Osteoblast (primary cell): Measurements from ENCODE around the gene HTATIP2. TPM values are rescaled to one million over a fixed set of nuclear protein-coding genes. Genes with fewer than 3 reads are reported as not detected.
A peak's percentile ranks its signal among the peaks of the same experiment; 100 is the strongest.

ENCODE experiments used
- DNase-seq: peaks from one replicate; pipeline ENCODE4 v3.0.0; 2011; ENCODE audit warnings: low spot score, mixed read lengths; ENCODE audit not compliant: insufficient read length; ENCODE audit errors: missing footprints
- H2AFZ ChIP-seq: 2 replicates; pipeline ENCODE4 v1.6.0; 2011; ENCODE audit warnings: mild to moderate bottlenecking, low read length
- H3K27ac ChIP-seq: 2 replicates; pipeline ENCODE4 v1.5.1; 2011; ENCODE audit warnings: mild to moderate bottlenecking, low read depth, low read length, moderate library complexity
- H3K27me3 ChIP-seq: 2 replicates; pipeline ENCODE4 v1.6.0; 2012; ENCODE audit warnings: mild to moderate bottlenecking, control low read depth, inconsistent platforms, low read length, moderate library complexity; ENCODE audit not compliant: insufficient read depth
- H3K36me3 ChIP-seq: 2 replicates; pipeline ENCODE4 v1.5.1; 2011; ENCODE audit warnings: mild to moderate bottlenecking, low read length, control low read depth, moderate library complexity; ENCODE audit not compliant: insufficient read depth
- H3K4me1 ChIP-seq: 2 replicates; pipeline ENCODE4 v1.5.1; 2011; ENCODE audit warnings: mild to moderate bottlenecking, low read length, control low read depth, moderate library complexity; ENCODE audit not compliant: insufficient read depth
- H3K4me2 ChIP-seq: 2 replicates; pipeline ENCODE4 v1.6.0; 2011; ENCODE audit warnings: mild to moderate bottlenecking, low read length; ENCODE audit not compliant: insufficient read depth
- H3K4me3 ChIP-seq: fragments of 200-600 bp; sonication (generic); 3 replicates; pipeline ENCODE4 v1.5.1; 2012; ENCODE audit warnings: mild to moderate bottlenecking, low read length, inconsistent platforms; ENCODE audit not compliant: insufficient read depth
- H3K79me2 ChIP-seq: 2 replicates; pipeline ENCODE4 v1.6.0; 2012; ENCODE audit warnings: mild to moderate bottlenecking, low read length, control low read depth, inconsistent platforms; ENCODE audit not compliant: insufficient read depth
- H3K9me3 ChIP-seq: 2 replicates; pipeline ENCODE4 v1.5.1; 2011; ENCODE audit warnings: low read depth, low read length, control low read depth
- H4K20me1 ChIP-seq: 2 replicates; pipeline ENCODE4 v1.6.0; 2012; ENCODE audit warnings: mild to moderate bottlenecking, low read length, control low read depth; ENCODE audit not compliant: insufficient read depth
- total RNA-seq: library from RNA; depleted of rRNA; stranded (reverse); fragments of >200 nt; gene quantifications from 2 replicates; pipeline ENCODE4 v1.2.3, GENCODE V29; 2012
- TF ChIP-seq, protein P1 (sequence below): IDR thresholded peaks from 2 replicates; pipeline ENCODE4 v1.5.1; 2011; ENCODE audit warnings: mild to moderate bottlenecking, low read depth, low read length, moderate library complexity; ENCODE audit errors: extremely low read depth

Gene HTATIP2
- total RNA-seq, 1 donor = 46.3 TPM

DNA sequence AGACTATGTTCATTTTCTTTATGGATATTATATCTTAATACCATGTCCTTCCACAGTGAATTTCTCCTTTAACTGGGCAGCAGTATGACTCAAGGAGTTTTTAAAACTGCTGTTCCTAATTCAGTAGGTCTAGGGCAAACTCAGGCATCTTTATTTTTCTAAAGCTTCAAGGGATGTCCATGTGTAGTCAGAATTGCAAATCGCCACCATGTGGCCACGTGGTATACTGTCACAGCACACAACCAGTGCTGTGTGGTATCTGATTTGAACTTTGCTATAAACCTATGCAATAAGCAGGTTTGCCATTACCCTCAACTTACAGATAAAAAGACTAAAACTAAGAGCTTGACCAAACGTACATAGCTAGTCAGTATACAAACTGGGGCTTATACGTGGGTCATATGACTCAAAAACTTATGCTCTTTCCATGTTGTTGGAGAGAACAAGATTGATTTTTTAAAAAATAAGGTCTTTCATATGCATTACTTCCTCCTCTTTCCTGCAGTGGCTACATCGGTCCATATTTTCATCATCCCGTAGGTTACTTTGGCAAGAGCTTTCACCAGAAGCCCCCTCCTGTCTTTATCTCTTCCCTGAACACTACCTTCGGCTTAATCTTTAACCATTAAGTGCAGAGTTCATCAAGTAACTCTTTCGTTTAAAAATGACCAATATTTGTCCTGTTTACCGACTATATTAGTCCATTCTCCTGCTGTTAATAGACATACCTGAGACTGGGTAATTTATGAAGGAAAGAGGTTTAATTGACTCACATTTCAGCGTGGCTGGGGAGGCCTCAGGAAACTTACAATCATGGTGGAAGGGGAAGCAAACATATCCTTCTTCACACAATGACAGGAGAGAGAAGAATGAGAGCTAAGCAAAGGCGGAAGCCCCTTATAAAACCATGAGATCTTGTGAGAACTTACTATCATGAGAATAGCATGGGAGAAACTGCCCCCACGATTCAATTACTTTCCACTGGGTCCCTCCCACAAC lies 8.0 kb upstream of the HTATIP2 start:
- no peak overlapping the region for H3K27ac ChIP-seq
- no peaks in the 10 kb centered on the region for H3K79me2 ChIP-seq
- H3K9me3 ChIP-seq = no peaks in the 10 kb centered on the region
- H3K4me2 ChIP-seq = no peak overlapping the region
- no peaks in the 10 kb centered on the region for H3K36me3 ChIP-seq
- H3K4me3 ChIP-seq = no peak overlapping the region
- H2AFZ ChIP-seq = no peak overlapping the region
- peak; percentile 41 for DNase-seq
- TF ChIP-seq, protein P1, sequence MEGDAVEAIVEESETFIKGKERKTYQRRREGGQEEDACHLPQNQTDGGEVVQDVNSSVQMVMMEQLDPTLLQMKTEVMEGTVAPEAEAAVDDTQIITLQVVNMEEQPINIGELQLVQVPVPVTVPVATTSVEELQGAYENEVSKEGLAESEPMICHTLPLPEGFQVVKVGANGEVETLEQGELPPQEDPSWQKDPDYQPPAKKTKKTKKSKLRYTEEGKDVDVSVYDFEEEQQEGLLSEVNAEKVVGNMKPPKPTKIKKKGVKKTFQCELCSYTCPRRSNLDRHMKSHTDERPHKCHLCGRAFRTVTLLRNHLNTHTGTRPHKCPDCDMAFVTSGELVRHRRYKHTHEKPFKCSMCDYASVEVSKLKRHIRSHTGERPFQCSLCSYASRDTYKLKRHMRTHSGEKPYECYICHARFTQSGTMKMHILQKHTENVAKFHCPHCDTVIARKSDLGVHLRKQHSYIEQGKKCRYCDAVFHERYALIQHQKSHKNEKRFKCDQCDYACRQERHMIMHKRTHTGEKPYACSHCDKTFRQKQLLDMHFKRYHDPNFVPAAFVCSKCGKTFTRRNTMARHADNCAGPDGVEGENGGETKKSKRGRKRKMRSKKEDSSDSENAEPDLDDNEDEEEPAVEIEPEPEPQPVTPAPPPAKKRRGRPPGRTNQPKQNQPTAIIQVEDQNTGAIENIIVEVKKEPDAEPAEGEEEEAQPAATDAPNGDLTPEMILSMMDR = peak; percentile 75
- no peaks in the 10 kb centered on the region for H4K20me1 ChIP-seq
- H3K4me1 ChIP-seq = no peaks in the 10 kb centered on the region
- H3K27me3 ChIP-seq = peaks cover 7% of the 10 kb centered on the region

DNA sequence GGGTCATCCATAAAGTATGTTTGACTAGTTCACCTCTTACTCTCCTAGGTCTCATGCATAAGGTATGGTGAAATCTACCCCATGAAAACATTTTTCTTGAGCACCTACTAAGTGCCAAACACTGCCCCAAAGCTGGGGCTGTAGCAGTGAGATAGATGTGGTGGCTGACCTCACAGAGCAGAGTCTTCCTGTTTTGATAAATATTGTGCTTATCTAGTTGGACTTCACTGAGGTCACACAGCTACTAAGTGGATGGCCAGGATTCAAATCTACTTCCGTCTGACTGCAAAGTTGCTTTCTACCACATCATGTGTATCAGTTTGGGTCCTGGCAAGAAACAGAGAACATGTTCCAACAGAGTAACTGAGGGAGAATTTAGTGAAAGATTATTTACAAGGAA lies 6.4 kb upstream of the HTATIP2 start:
- no peak for DNase-seq
- Histone ChIP-seq H3K9me3 (no peaks in the 10 kb centered on the region), H4K20me1 (no peaks in the 10 kb centered on the region), H3K4me1 (no peaks in the 10 kb centered on the region), H3K79me2 (no peaks in the 10 kb centered on the region), H3K36me3 (no peaks in the 10 kb centered on the region), H3K4me2 (no peak overlapping the region), H3K4me3 (no peak overlapping the region), H3K27ac (no peak overlapping the region), H2AFZ (no peak overlapping the region), H3K27me3 (no peaks in the 10 kb centered on the region)
- TF ChIP-seq, protein P1 = no peak

DNA sequence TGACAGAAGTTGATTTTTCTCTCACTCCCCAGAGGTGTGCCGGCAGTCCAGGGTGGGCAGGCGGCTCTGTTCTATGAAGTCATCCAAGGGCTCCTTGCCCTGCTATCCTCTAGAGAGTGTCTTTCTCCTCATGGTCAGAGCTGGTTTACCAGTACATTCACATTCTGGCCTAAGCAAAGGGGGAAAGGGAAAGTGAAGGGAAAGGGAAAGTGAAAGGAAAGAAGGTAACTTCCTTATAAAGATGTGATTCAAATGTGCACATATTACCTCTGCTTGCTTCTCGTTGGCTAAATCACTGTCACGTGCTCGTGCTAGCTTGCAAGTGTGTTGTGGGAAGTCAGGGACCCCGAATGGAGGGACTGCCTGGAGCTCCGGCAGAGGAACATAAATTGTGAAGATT lies 2.9 kb upstream of the HTATIP2 start:
- Histone ChIP-seq H3K4me1 (peaks cover 8% of the 10 kb centered on the region), H3K4me3 (peak overlapping the region; percentile 52), H3K79me2 (peaks cover 14% of the 10 kb centered on the region), H4K20me1 (no peaks in the 10 kb centered on the region), H3K27me3 (no peaks in the 10 kb centered on the region), H3K36me3 (no peaks in the 10 kb centered on the region), H3K9me3 (no peaks in the 10 kb centered on the region), H2AFZ (peak overlapping the region; percentile 93), H3K4me2 (peak overlapping the region; percentile 70), H3K27ac (no peak overlapping the region)
- peak; percentile 41 for DNase-seq
- TF ChIP-seq, protein P1 = no peak

DNA sequence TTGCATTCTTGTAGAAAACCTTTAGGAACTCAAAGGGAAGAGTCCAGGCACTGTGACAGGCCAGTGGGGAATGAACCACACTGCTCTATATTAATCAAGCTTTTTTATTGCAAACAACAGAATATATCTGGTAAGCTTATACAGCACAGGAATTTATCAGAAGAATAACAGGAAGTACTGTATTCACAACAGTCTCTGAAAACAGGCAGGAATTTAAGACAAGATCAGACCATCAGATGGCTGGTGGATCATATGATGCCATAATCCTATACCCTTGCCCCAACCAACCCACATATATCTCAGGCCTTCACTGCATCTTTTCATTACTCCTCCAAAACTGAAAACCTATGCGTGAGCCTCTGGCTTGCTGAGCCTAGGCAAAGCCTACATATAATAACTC lies 1.0 kb upstream of the HTATIP2 start:
- no peaks in the 10 kb centered on the region for H3K36me3 ChIP-seq
- TF ChIP-seq, protein P1 = no peak
- no peaks in the 10 kb centered on the region for H3K27me3 ChIP-seq
- H3K9me3 ChIP-seq = no peaks in the 10 kb centered on the region
- H3K79me2 ChIP-seq = peaks cover 14% of the 10 kb centered on the region
- no peak overlapping the region for H3K4me3 ChIP-seq
- H3K4me1 ChIP-seq = peaks cover 18% of the 10 kb centered on the region
- H4K20me1 ChIP-seq = no peaks in the 10 kb centered on the region
- DNase-seq = peak; percentile 66
- H2AFZ ChIP-seq = peak overlapping the region; percentile 24
- H3K4me2 ChIP-seq = no peak overlapping the region
- no peak overlapping the region for H3K27ac ChIP-seq
